Hematopoietic multipotent progenitor cell treated with erythropoietin and hydrocortisone succinate and interleukin-3 and kit ligand, for 4 days (in vitro differentiated cells): Measurements from ENCODE around the gene SETBP1.

ENCODE experiments used
- DNase-seq: peaks from one replicate; pipeline ENCODE4 v3.0.0-alpha.2; 2015

The SETBP1 gene

DNA sequence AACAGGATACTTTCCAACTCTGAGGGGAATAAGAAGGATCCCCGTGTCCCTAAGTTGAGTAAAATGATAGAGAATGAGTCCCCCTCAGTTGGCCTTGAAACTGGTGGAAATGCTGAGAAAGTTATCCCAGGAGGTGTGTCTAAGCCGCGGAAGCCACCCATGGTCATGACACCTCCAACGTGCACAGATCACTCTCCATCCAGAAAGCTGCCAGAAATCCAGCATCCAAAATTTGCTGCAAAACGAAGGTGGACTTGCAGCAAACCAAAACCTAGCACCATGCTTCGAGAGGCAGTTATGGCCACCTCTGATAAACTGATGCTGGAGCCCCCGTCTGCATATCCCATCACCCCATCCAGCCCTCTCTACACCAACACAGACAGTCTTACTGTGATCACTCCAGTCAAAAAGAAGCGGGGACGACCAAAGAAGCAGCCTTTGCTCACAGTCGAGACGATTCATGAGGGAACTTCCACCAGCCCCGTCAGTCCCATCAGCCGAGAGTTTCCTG is 270.1 kb downstream of the SETBP1 start:
- DNase-seq: no peak

DNA sequence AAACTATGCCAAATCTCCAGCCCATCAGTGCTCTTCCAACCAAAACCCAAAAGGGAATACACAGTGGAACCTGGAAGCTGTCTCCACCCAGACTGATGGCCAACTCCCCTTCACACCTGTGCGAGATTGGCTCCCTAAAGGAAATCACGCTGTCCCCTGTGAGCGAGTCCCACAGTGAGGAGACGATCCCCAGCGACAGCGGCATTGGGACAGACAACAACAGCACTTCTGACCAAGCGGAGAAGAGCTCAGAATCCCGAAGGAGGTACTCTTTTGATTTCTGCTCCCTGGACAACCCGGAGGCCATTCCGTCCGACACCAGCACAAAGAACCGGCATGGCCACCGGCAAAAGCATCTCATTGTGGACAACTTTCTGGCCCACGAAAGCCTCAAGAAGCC is 271.1 kb downstream of the SETBP1 start:
- no peak for DNase-seq

DNA sequence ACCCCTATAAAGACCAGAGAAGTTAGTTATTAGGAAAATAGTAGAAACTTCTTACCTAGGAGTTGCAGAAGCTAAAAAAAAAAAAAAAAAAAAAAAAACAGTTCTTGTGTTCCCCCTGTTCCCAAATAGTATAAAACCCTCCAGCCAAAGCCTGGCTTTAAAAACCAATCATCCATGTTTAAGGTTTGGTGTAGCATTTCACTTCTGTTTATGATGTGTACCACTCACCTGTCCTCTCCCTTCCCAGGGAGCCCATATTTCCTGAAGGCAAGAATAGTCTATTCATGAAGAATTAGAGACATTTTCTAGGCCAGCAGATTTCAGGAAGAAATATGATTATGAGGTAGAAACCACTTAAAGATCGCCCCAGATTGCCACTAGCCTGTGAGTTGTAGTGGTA is 273.6 kb downstream of the SETBP1 start:
- no peak for DNase-seq

DNA sequence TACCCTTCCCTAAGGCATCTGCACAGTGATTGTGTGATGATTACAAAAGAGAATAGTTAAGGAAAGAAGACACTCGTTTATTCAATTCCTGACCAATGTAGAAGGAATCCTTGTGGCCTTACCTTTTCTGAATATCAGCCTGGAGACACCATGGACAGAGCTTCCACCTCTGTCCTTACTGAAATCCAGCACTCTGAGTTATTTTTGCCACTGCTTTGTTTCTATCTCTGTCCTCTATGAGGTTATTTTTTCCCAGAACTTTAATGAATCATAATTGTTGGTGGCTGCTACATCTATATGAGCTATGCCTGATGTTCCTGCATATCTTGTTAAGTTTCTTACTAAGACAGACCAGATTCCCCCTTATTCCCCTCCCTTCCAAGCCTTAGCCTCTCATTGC is 275.1 kb downstream of the SETBP1 start:
- DNase-seq: no peak

DNA sequence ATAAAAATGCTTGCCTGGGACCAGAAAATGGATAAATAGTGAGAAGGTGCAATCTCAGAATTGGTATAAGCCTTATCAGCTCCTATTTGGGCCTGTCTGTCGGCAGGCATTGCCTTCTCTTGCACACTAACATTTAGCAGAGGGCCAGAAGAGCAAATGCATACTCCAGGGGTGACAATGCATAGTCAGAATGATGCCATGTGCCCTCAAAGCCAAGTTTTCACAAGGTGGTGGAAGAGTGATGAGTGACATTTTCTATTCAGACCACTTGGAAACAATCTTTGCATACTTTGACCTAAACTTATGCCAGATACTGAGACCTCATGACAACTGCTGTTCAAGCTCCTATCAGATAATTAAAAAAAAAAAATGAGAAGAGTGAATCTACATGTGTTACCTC is 276.3 kb downstream of the SETBP1 start:
- no peak for DNase-seq

DNA sequence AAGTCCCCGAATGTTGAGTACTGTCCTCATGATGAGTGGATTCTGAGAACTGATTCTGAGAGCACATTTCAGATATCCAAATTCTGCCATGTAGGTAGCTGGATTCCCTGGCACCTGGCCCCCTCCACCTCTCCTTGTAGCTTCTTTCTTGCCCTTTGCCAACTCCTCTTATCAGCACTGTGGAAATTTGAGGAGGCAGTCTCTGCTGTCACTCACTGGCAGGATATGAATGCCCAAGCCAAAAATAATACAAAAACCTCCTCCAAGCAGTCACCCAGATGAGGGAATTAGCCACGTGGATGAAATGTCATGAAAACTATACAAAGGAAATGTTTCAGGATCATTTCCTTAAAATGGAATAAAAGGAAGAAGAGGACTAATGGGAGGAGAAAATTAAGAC is 276.8 kb downstream of the SETBP1 start:
- DNase-seq: no peak

DNA sequence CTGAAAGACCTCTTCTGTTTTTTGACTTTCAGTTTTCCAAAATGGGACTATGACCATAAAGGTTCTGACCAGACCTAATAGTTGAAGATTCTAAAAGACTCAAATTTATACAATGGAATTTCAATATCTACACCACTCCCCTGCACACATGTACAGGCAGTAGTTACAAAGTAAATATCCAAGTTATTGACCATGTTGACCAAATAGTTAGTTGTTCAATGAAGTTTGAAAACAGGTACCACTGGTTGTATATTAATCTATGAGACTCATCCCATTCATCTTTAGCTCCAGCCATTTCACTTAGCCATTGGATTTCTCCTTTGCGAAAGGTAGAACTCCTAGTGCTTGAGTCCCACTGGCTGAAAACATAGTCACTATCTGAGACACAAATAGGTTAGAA is 277.4 kb downstream of the SETBP1 start:
- DNase-seq: no peak

DNA sequence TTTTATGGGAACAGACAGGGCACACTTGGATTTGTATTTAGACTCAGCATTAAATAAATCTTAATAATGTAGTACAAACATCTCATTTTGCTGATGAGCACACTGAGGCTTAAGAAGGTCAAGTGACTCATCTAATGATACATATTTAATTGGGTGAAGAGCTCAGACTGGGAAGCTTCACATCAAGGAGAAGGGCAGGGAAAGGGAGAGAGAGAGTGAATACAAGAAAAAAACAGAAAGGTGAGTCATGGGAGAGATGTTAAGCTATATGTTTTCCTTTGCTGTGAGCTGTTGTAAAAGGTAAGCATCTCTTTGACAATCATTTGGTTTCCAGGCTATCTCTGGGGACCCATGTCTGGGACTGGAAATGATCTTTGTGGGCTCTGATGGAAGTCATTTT is 277.8 kb downstream of the SETBP1 start:
- no peak for DNase-seq

DNA sequence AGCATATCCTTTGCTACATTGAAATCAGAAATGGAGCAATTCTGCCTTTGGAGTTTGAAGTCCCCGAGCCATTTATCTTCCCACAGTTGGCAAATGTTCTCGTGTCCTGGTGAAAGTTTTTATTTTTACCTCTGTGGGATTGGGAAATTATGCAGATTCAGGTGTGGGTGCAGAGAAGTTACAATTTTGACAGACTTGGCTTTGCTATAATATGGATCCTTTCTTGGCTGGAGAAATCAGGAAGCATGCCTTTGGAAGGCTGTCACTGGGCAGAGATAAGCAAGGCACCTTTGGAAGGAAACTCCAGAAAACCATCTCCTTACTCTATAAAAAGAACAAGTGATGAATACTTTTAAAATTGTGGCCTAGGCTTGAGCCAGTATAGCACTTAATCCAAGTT is 278.3 kb downstream of the SETBP1 start:
- DNase-seq: no peak

DNA sequence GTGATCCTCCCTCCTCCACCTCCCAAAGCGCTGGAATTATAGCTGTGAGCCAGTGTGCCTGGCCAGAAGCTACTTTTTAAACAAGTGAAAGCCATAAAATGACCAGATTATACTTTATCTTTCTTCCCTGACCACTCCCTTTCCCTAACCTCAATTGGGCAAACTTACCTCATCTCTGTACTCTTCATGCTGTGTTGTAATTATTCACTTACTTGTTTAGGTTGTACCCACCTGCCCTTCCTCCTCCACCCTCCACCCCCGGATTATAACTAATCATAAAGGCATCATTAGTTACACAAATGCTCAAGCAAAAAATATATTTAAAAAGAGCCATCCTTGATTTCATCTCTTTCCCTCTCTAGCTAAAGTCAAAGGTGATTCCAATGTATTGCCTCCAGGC is 279.9 kb downstream of the SETBP1 start:
- no peak for DNase-seq

DNA sequence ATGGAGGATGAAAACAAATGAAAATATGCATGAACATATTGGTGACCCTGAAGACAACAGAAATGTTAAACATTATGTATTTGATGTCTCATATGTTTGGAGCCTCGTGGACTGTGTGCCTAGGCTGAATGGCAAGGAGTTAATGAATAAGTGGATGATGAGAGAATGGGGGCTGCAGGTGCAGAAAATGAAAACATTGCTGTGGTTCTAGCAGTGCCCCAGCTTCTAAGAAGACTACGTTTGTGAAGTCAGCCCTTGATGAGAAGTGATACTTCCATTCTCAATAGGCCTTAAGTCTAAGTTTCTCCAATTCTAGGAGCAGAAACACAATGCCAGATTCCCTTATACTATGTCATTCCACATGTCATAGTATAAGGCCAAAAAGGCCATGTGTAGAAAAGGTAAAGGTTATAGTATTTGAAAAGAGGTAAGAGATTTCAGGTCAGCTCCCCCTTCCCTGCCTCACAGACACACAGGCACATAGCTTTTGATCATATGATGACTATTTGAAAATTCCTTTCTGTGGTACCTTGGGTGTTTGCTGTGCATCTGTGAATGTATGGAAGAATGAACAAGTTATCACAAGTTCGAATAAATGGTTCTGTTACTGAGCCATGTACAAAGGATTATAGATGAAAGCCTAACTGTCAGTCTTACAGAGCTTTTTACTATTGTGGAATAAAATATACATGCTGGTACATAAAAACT is 280.8 kb downstream of the SETBP1 start:
- no peak for DNase-seq

DNA sequence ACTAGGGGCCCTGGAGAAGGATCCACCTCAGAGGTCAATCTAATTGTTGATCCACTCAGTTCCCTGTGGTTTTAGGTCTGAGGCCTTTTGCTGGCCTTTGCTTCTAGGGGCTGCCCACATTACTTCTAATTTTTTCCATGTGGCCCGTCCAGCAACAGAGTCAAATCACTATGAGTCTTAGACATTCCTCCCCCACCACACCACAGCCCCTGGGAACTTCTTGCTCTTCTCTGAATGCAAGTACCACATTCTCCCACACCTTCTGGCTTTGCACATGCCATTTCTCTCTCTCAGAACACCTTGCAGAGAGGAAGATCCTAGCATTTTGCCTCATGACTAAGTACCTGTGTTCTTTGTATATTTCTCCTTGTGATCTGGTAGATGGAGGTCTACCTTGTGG is 286.9 kb downstream of the SETBP1 start:
- DNase-seq: no peak

DNA sequence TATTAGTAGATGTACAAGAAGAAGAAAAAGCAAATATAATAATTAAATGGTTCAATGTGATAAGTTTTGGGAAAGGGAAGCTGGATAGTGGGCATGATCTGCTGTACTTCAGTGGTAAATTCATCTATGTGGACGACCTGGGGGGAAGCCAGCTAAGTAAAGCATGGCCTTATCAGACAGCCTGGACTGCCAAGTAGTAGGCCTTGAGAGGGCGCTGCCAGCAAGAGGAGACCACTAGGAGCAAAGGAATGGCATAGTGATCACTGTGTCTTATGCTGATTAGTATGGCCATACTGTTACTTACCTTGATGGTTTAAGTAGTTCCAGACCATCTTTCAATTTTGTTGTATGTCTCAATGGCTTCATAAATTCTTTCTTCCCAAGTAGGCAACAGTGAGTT is 287.6 kb downstream of the SETBP1 start:
- DNase-seq: no peak

DNA sequence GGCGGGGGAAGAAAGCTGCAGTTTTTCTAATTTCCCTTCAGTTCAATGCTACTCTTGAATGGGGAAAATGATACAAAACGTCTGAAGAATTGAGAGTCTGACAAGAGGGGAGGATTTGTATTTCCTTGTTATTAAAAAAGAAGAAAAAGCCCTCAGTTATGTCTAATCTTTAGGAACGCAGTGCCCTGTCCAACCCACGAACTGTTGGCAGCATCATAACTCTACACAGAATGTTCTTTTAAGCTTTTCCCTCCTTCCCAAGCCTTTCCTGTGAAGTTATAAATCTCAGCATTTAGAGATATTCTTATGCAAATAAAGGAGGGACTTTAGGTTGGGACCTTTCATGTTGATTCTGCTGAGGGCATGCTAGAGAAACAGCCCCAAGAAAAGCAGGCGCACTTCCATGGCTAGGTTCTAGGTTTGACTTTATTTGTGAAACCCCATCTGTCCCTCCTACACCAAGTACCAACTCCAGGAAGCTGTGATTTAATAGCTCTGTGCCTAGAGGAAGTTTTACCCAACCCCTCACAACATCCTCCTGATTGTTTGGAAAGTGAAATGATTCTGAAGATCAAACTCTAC is 288.6 kb downstream of the SETBP1 start:
- no peak for DNase-seq

DNA sequence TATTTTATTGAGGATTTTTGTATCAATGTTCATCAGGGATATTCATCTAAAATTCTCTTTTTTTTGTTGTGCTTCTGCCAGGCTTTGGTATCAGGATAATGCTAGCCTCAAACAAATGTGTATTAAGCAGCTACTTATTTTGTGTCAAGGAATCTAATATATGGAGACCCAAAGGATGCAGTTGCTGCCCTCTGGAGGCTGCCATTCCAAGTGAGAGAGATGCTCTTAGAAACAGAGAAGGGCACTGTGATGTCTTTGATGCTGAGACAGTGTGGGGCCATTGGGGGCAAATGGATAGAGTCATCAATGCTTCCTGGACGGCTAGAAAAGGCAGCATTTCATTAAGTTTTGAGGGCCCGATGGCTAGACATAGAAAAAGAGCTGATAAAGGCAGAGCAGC is 292.6 kb downstream of the SETBP1 start:
- peak; percentile 23 for DNase-seq

DNA sequence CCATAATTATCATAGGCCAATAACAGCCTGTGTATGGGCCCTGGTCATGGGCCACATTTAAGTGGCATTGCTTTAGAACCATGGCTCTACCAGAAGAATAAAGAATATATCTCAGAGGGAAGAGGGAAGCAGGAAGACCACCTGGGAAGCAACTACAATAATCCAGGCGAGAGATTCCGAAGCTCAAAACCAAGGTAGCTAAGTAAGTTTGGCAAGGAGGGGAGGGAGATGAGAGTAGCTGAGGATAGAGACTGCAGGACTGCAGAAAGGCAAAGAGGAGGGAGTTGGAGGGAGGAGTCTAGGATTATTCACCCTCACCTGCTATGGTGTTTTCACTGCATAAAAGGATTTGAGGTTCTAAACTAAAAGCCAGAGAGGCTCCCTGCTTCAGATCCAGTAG is 293.5 kb downstream of the SETBP1 start:
- no peak for DNase-seq

DNA sequence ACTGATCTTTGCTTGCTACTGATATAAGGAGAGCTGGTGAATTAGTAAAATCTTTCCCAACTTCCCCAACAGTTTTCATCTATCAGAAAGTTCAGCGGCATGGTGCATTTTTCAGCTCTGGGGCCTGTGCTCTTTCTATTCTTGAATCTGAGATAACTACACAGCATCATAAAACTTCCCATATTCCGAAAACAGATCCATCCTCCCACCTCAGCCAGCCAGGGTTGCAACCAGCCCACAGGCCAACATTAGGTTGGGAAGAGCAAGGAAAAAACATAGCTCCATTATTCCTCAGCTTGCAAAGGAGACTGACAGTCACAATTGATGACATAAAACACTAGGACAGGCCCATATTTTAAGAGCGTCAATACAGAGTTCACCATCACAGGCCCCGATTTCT is 297.2 kb downstream of the SETBP1 start:
- no peak for DNase-seq

DNA sequence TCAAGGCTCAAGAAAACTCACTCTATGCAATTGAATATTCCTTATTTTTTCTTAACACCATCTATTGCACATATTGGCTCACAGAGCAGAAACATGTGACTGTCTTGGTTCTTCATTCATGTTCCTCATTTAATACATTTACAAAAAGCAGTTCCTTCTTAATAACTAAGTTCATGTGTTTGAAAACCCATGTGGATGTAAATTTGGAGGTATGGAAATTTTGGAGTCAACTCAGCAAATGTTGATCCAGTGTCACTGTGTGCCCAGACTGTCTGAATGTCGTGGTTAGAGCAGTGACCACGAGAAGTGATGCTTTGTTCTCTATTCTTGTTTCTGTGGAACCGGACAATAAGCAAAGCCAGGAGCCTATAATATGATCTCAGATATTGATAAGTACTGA is 299.1 kb downstream of the SETBP1 start:
- DNase-seq: peak; percentile 3

DNA sequence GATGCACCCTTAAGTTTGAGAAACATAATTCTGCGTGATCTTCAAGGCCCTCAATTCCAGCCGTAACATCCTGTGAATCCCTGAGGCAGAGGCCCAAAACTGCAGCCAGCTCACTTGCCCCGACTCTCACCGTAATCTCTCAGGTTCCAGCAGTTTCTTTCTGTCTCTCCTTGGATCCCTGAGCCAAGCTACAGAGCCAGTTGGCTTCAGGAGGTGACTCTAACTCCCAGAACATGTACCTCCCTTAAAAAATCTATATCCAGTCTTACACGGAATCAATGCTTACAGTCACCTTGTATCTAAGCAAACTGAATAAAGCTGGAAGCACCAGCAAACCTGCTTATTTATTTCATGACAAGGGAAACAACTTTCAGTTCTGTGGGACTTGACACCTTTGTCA is 300.4 kb downstream of the SETBP1 start:
- no peak for DNase-seq

DNA sequence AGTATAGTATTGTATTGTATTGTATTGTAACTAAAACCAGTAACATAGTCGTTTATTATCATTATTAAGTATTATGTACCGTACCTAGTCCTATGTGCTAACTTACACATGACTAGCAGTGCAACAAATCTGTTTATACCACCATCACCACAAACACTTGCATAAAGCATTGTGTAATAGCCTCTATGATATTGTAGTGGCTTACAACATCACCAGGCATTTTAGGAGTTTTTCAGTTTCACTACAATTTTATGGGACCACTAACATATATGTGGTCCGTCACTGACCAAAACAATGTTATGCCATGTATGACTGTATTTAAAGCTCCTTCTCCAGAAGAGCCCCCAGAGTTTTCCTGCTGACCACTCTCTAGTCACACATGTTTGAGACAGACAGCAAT is 306.2 kb downstream of the SETBP1 start:
- peak; percentile 5 for DNase-seq

DNA sequence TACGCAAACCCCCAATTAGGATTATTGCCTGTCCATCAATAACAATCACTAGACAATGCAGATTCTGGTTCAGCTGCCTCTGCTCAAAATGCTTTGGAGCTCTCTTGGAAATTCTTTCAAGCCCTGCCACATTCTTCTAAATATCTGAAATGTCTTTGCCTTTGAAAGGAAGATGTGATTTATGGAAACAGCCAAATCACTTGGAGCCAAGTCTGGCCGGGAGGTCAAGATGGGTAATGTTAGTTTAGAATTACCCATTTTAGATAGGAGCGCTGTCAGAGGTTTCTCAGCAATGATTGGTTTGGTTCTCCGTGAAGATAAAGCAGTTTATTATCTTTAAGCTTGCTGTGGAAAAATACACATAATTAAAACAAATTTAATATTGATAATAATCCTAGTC is 306.7 kb downstream of the SETBP1 start:
- DNase-seq: no peak

DNA sequence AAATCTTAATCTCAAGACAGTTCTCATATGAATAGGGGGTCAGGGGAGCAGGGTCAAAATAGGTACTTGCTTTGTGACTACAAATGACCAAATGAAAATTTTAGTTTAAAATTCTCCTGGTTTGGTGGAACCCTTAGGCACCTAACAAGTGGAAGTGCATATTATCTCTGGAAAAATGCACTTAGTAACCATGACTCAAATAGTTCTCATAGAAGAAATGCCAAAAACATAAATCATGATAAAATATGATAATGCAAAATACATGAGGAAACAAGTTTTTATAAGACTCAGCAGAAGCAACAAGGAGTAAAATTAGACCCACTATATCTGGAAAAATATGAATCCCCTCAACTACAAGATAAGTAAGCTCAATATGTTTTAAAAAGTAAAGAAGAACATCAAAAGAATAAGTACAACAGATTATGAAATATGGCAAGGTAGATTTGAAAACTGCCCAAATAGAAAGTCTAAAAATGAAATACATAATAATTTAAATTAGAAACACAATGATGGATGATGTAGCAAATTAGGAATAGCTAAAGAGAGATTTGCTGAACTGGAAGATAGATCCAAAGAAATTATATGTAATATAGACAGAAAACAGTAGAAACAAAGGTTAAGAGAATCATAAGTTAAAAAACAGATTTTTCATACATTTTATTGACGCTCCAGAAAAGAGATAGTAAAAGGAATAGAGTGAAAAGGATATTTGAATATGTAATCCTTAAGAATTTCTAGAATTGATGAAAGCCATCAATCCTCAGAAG is 308.3 kb downstream of the SETBP1 start:
- no peak for DNase-seq

DNA sequence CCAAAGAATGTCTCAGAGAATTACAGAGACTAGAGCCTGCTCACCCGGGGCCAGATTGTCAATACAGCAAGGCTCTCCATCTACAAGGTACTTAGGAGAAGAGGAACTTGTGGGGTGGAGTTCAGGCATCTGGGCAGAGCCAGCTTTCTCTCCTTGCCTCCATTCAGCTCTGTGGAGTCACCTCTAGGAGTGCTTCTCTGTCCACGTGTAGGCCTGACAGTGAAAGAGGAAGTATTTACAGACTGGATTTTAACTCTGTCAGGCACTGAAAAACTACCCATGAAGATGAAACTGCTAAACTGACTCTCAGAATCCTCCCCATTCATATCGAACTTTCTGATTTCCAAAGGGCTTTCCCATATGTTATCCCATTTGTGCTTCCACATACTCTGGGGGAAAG is 315.6 kb downstream of the SETBP1 start:
- DNase-seq: peak; percentile 48

DNA sequence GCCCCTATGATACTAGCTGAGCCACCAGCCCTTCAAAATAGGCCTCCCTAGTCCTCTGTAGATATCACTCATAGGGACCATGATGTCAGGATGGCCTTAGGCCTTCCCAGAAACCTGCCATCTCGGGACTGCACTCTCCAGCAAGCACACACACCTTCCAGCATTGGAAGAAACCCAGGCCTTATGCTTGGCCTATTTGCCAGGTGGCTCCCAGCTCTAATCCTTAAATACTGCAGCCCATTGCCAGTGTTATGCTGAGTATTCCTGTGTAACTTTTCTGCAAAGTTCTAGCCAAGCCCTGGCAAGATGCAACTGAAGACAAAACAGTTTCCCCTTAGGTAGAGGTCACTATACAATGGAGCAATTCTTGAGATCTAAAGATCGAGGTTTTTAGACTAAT is 316.5 kb downstream of the SETBP1 start:
- DNase-seq: no peak
